Fibroblast of the aortic adventitia (primary cell): ENCODE results near the gene GCC2. TPM values are rescaled to one million over a fixed set of nuclear protein-coding genes. Genes with fewer than 3 reads are reported as not detected.
"Not testable (repeated sequence)": the region's sequence is repeated elsewhere in the genome, so short reads cannot be mapped to it uniquely, and the experiment has no call there.

Source experiments
- DNase-seq: peaks from one replicate; pipeline ENCODE4 v3.0.0-alpha.2; 2010; ENCODE audit warnings: low read depth
- H3K4me3 ChIP-seq: 2 replicates; pipeline ENCODE4 v1.5.1; 2011; ENCODE audit warnings: low read depth, mild to moderate bottlenecking, control low read depth, low read length, moderate library complexity
- CTCF ChIP-seq: IDR thresholded peaks from 2 replicates; pipeline ENCODE4 v1.5.1; 2011; ENCODE audit warnings: mild to moderate bottlenecking, low read length, control low read depth, inconsistent platforms; ENCODE audit not compliant: insufficient read depth
- small RNA-seq: library from RNA; depleted of rRNA; stranded (forward); fragments of <200 nt; gene quantifications from one replicate; pipeline ENCODE3, GENCODE V24; 2012
- total RNA-seq: library from RNA; depleted of rRNA; stranded (reverse); fragments of >200 nt; gene quantifications from 2 replicates; pipeline ENCODE4 v1.2.3, GENCODE V29; 2012; ENCODE audit warnings: low replicate concordance

The GCC2 gene
- total RNA-seq, 1 donor = 42.8 TPM

GRCh38 chr2:108553209-108553919, 104.4 kb downstream of the GCC2 start:
- no peak for TF ChIP-seq CTCF
- peak; percentile 24 for DNase-seq
- H3K4me3 ChIP-seq = no peak overlapping the region

- DNase-seq = no peak
- no peak for TF ChIP-seq CTCF
- no peak overlapping the region for H3K4me3 ChIP-seq
These were observed 105.5 kb downstream of the GCC2 start for GRCh38 chr2:108554528-108554927.

GRCh38 chr2:108555572-108555971, 106.6 kb downstream of the GCC2 start:
- no peak for TF ChIP-seq CTCF
- H3K4me3 ChIP-seq = no peak overlapping the region
- DNase-seq = no peak

GRCh38 chr2:108556581-108556980, 107.6 kb downstream of the GCC2 start:
- not testable (repeated sequence) for H3K4me3 ChIP-seq

More at GRCh38 chr2:108556581-108556980, 107.6 kb downstream of the GCC2 start:
- DNase-seq = not testable (repeated sequence)

Small RNA genes within 50 kb of the gene (small RNA-seq; reads per million reads assigned to genes)
- not detected for gene SMIM12P1

Other genes with a start within 250 kb of the GCC2 start
- not detected in 2 replicates for gene SULT1C3, start 209.2 kb upstream of the GCC2 start, total RNA-seq
- 0.27 and 2.6 TPM in 2 replicates for gene SULT1C2, start 160.3 kb upstream of the GCC2 start, total RNA-seq
- 0.33 TPM in 1 of 2 replicates, not detected in the other for gene SULT1C4, start 71.3 kb upstream of the GCC2 start, total RNA-seq
- 66.6 and 91.2 TPM in 2 replicates for gene LIMS1, start 85.3 kb downstream of the GCC2 start, total RNA-seq